GM06990 (cell line): Measurements from ENCODE around the gene PPP1R9A.

ENCODE experiments used
- DNase-seq: peaks from one replicate; pipeline ENCODE4 v3.0.0-alpha.2; 2011; ENCODE audit not compliant: insufficient read length; ENCODE audit errors: extremely low read depth
- H3K27me3 ChIP-seq: replicated peaks from 2 replicates; pipeline ENCODE4 v1.6.0; 2011; ENCODE audit warnings: low read length; ENCODE audit not compliant: control insufficient read depth, insufficient read depth
- H3K36me3 ChIP-seq: 2 replicates; pipeline ENCODE4 v1.5.1; 2011; ENCODE audit warnings: low read length; ENCODE audit not compliant: control insufficient read depth, insufficient read depth
- H3K4me3 ChIP-seq: replicated peaks from 2 replicates; pipeline ENCODE4 v1.5.1; 2011; ENCODE audit warnings: low read depth, mild to moderate bottlenecking, control low read depth, low read length
- CTCF ChIP-seq: IDR thresholded peaks from 2 replicates; pipeline ENCODE4 v1.5.1; 2011; ENCODE audit warnings: low read length, control low read depth, mild to moderate bottlenecking, inconsistent platforms; ENCODE audit not compliant: insufficient read depth, poor library complexity, severe bottlenecking

PPP1R9A gene

GRCh38 chr7:94975336-94975735 is 67.9 kb downstream of the PPP1R9A start:
- no peak for DNase-seq
- H3K4me3 ChIP-seq, result no peak overlapping the region
- TF ChIP-seq CTCF, result no peak
- H3K27me3 ChIP-seq, result no peaks in the 10 kb centered on the region
- H3K36me3 ChIP-seq, result no peaks in the 10 kb centered on the region

- no peak for TF ChIP-seq CTCF
- H3K27me3 ChIP-seq, result no peaks in the 10 kb centered on the region
- H3K4me3 ChIP-seq, result no peak overlapping the region
- no peak for DNase-seq
- no peaks in the 10 kb centered on the region for H3K36me3 ChIP-seq
These were observed 73.2 kb downstream of the PPP1R9A start for GRCh38 chr7:94980418-94981142.

GRCh38 chr7:94995921-94996320 is 88.5 kb downstream of the PPP1R9A start:
- no peak for TF ChIP-seq CTCF
- H3K36me3 ChIP-seq, result no peaks in the 10 kb centered on the region
- no peaks in the 10 kb centered on the region for H3K27me3 ChIP-seq
- H3K4me3 ChIP-seq, result no peak overlapping the region
- DNase-seq, result no peak

DNA sequence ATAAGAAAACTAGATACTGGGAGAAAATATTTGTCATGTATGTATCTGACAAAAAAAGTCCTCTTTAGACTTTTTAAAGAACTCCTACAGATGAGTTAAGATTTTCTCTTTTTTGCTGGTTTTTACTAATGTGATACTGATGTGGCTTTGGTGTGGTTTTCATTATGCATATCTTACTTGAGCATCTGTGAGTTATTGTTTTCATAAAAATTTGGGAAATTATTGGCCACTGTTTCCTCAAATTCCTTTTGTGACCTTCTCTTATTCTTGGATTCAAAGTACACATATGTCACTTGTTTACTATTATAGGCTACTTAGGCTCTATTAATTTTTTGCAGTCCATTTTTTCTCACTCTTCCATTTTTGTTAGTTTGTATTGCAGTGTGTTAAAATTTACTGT is 89.0 kb downstream of the PPP1R9A start:
- H3K27me3 ChIP-seq, result no peaks in the 10 kb centered on the region
- no peak overlapping the region for H3K4me3 ChIP-seq
- DNase-seq, result no peak
- no peak for TF ChIP-seq CTCF
- no peaks in the 10 kb centered on the region for H3K36me3 ChIP-seq

GRCh38 chr7:94997547-94997946 is 90.2 kb downstream of the PPP1R9A start:
- TF ChIP-seq CTCF, result no peak
- H3K27me3 ChIP-seq, result no peaks in the 10 kb centered on the region
- DNase-seq, result no peak
- H3K4me3 ChIP-seq, result no peak overlapping the region
- H3K36me3 ChIP-seq, result no peaks in the 10 kb centered on the region
